ENCODE data around the gene MYDGF. TPM values are rescaled to one million over a fixed set of nuclear protein-coding genes. Genes with fewer than 3 reads are reported as not detected.

Gene MYDGF
- total and polyA plus RNA-seq, 2 of the 13 experiments (the other 11 are each of a cell fraction or from before 2014, with no cell fraction given) = 116 to 198 TPM

DNA sequence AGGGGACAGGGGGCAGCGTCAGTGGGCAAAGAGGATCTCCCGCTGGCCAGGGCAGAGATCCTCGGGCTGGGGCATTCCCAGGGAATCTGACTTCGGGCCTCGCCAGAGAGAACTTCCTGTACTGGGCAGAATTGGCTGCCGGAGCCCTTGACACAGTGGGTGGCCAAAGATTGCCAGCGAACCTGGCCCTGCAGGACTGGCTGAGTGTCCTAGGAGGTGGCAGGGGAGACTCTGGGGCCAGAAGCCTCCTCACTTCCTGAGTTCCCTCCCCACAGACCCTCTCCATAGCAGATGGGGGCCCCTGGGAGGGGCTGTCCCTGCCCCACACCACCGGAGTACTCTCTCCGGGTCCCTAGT is 34.2 kb upstream of the MYDGF start:
- no peaks in the 10 kb centered on the region for H3K27me3 ChIP-seq (ENCODE audit: control insufficient read depth in 1 of 2, insufficient read depth in 2 of 2, low read length in 2 of 2)

More for the DNA sequence above, 34.2 kb upstream of the MYDGF start:
- ChIA-PET POLR2A (interaction anchor here (0.8 to 1.5 kb wide), 2 partner anchors 10 to 27 kb away, joined by 3 read pairs; no protein-coding TSS in a partner anchor), CTCF (ENCODE audit: low intra/inter-chr PET ratio, low total read pairs) (no interaction called here)
- no peaks in the 10 kb centered on the region for H3K79me2 ChIP-seq (ENCODE audit: insufficient read depth, low read length)
- ATAC-seq (no peak), FAIRE-seq (no peak), DNase-seq (ENCODE audit: low spot score) (no peak)
- TF ChIP-seq ZNF687 (CRISPR knock-in tag; IDR thresholded peaks at IDR 0.05) (peak; percentile 26; the same call in 1 of the 2 replicates), ZFP91 (CRISPR knock-in tag; IDR thresholded peaks at IDR 0.05; ENCODE audit: borderline replicate concordance) (0 out of 2 replicates have a peak, but pooled peaks have one; percentile 27), RFXAP (CRISPR knock-in tag; IDR thresholded peaks at IDR 0.05; ENCODE audit: borderline replicate concordance) (0 out of 2 replicates have a peak, but pooled peaks have one; percentile 11)
- TF ChIP-seq, protein P1, sequence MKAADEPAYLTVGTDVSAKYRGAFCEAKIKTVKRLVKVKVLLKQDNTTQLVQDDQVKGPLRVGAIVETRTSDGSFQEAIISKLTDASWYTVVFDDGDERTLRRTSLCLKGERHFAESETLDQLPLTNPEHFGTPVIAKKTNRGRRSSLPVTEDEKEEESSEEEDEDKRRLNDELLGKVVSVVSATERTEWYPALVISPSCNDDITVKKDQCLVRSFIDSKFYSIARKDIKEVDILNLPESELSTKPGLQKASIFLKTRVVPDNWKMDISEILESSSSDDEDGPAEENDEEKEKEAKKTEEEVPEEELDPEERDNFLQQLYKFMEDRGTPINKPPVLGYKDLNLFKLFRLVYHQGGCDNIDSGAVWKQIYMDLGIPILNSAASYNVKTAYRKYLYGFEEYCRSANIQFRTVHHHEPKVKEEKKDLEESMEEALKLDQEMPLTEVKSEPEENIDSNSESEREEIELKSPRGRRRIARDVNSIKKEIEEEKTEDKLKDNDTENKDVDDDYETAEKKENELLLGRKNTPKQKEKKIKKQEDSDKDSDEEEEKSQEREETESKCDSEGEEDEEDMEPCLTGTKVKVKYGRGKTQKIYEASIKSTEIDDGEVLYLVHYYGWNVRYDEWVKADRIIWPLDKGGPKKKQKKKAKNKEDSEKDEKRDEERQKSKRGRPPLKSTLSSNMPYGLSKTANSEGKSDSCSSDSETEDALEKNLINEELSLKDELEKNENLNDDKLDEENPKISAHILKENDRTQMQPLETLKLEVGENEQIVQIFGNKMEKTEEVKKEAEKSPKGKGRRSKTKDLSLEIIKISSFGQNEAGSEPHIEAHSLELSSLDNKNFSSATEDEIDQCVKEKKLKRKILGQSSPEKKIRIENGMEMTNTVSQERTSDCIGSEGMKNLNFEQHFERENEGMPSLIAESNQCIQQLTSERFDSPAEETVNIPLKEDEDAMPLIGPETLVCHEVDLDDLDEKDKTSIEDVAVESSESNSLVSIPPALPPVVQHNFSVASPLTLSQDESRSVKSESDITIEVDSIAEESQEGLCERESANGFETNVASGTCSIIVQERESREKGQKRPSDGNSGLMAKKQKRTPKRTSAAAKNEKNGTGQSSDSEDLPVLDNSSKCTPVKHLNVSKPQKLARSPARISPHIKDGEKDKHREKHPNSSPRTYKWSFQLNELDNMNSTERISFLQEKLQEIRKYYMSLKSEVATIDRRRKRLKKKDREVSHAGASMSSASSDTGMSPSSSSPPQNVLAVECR (CRISPR knock-in tag; IDR thresholded peaks at IDR 0.05; ENCODE audit: borderline replicate concordance) = no peak
- H3K4me3 ChIP-seq (replicated peaks in 1 of 3; ENCODE audit: insufficient read depth in 1 of 3, low read depth in 2 of 3, low read length in 3 of 3) = no peak overlapping the region
- H3K4me1 ChIP-seq (ENCODE audit: insufficient read depth, low read length) = peaks cover 48% of the 10 kb centered on the region
- H3K27ac ChIP-seq (ENCODE audit: extremely low read length, insufficient read depth, low read length) = peak overlapping the region; percentile 70
- H2AFZ ChIP-seq (ENCODE audit: low read length) = no peak overlapping the region
- no TSS peak for BruUV-seq (replicated peaks)
- H3K4me2 ChIP-seq (ENCODE audit: low read depth, low read length) = peak overlapping the region; percentile 71
- in situ Hi-C loops (cut with HindIII; ENCODE audit: extremely low pct_ligation_motif_present, low pct_unique_long_range_greater_than_20kb) (no loop called here), intact Hi-C loops (cut with micrococcal nuclease; ENCODE audit: unreplicated experiment) (no loop called here)
- WGBS (ENCODE audit: low lambda C conversion rate) = 70% methylated on average over 5 of the region's 9 CpGs
- no peaks in the 10 kb centered on the region for H4K20me1 ChIP-seq (ENCODE audit: insufficient read depth, low read length)
- peaks cover 21 to 46% of the 10 kb centered on the region in 2 experiments for H3K36me3 ChIP-seq (replicated peaks in 1 of 2; ENCODE audit: control insufficient read depth in 1 of 2, insufficient read depth in 2 of 2, low read length in 2 of 2)
- H3K9ac ChIP-seq (ENCODE audit: insufficient read depth, low read depth, low read length) = no peak overlapping the region
- H3K9me3 ChIP-seq (ENCODE audit: low read length) = no peaks in the 10 kb centered on the region

Measured in HepG2 (cell line).